OCI-LY3 (cell line): Measurements from ENCODE around the gene EIF2B5.
A peak's percentile ranks its signal among the peaks of the same experiment; 100 is the strongest.

Source experiments
- H2AFZ ChIP-seq: fragments of 200-600, 300-600 bp; shearing (Covaris generic); 2 replicates; pipeline ENCODE4 v1.6.0; 2014; ENCODE audit warnings: antibody characterized with exemption, low read depth, low read length
- H3K27ac ChIP-seq: fragments of 200-600, 300-600 bp; sonication (generic); 2 replicates; pipeline ENCODE4 v1.5.1; 2014; ENCODE audit warnings: mild to moderate bottlenecking, low read length, moderate library complexity, mixed read lengths
- H3K27me3 ChIP-seq: fragments of 200-600, 300-600 bp; sonication (generic); 2 replicates; pipeline ENCODE4 v1.6.1; 2014; ENCODE audit warnings: low read depth, low read length, mixed read lengths
- H3K36me3 ChIP-seq: fragments of 200-600, 300-600 bp; sonication (generic); replicated peaks from 2 replicates; pipeline ENCODE3; 2014; ENCODE audit warnings: low read depth, low read length, mixed read lengths
- H3K4me1 ChIP-seq: fragments of 300-600, 200-600 bp; sonication (generic); 2 replicates; pipeline ENCODE4 v1.6.1; 2014; ENCODE audit warnings: low read length, mixed read lengths
- H3K4me2 ChIP-seq: fragments of 200-600, 300-600 bp; sonication (generic); 2 replicates; pipeline ENCODE4 v1.6.1; 2014; ENCODE audit warnings: low read length, mixed read lengths
- H3K4me3 ChIP-seq: fragments of 300-600, 200-600 bp; sonication (generic); 2 replicates; pipeline ENCODE4 v1.5.1; 2014; ENCODE audit warnings: antibody characterized with exemption, mild to moderate bottlenecking, low read length, moderate library complexity
- H3K79me2 ChIP-seq: fragments of 300-600, 200-600 bp; shearing (Covaris generic); 2 replicates; pipeline ENCODE4 v1.6.1; 2014; ENCODE audit warnings: mild to moderate bottlenecking, low read length, mixed read lengths
- H3K9ac ChIP-seq: fragments of 300-600, 200-600 bp; shearing (Covaris generic); 2 replicates; pipeline ENCODE4 v1.6.0; 2014; ENCODE audit warnings: mild to moderate bottlenecking, low read length, moderate library complexity
- H3K9me3 ChIP-seq: fragments of 200-600, 300-600 bp; shearing (Covaris generic); 2 replicates; pipeline ENCODE4 v1.6.1; 2014; ENCODE audit warnings: low read length, mixed read lengths; ENCODE audit not compliant: insufficient read depth
- H4K20me1 ChIP-seq: fragments of 200-600, 300-600 bp; sonication (generic); 2 replicates; pipeline ENCODE4 v1.6.1; 2016; ENCODE audit warnings: low read length, mixed read lengths; ENCODE audit not compliant: insufficient read depth
- CTCF ChIP-seq: fragments of 200-600, 300-600 bp; sonication (generic); IDR thresholded peaks from 2 replicates; pipeline ENCODE4 v1.5.1; 2014; ENCODE audit warnings: antibody characterized with exemption, low read length, low read depth
- EZH2phosphoT487 ChIP-seq: fragments of 200-600 bp; shearing (Covaris generic); IDR thresholded peaks from 2 replicates; pipeline ENCODE4 v1.6.1; 2018; ENCODE audit warnings: antibody characterized with exemption, mixed run types, low read depth

The EIF2B5 gene

DNA sequence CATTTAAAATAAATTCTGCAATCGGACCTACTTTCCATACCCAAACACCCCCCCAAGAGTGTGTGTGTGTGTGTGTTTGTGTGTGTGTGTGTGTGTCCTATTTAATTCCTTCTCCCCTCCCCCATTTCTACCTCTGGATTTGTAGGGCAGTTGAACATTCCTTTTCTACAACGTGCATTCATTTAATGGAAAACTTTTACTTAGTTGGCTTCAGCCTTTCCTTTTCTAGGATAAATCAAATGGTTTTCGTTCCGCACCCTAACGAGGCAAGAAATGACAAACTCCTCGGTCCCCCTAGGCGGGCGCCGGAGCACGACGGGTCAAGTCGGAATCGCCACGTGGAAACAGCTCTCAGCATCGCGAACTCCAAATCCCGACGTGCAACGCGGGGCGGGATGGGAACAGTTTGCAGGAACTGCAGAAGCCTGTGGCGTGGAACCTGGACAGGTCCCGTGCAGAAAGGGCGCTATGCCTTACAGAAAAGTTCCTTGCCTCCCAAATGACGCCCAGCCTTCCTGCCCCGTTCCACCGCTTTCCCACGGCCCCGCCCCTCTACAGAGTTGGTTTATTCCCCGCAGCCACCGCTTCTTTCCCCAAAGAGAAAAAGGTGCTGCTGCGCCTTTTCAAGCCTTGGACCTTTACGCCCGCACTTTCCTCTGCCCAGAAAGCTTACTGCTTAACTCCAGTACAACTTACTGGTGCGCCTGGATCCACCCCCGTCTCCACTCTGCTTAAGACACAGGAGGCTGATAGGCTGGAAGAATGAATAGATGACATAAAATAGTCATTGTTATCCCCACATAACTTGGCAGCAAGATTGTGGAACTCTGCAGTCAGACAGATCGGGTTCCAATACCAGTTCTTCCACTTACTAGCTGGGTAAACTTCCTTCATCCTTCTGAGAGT, 1.1 kb upstream of the EIF2B5 start:
- Histone ChIP-seq H3K27ac (peak overlapping the region; percentile 44; the same call in 1 of the 2 replicates), H3K4me2 (peak overlapping the region; percentile 95), H3K4me1 (peaks cover 16% of the 10 kb centered on the region), H2AFZ (peak overlapping the region; percentile 85), H3K27me3 (no peaks in the 10 kb centered on the region), H3K4me3 (peak overlapping the region; percentile 94), H3K36me3 (peaks cover 8% of the 10 kb centered on the region), H4K20me1 (no peaks in the 10 kb centered on the region), H3K79me2 (peaks cover 52% of the 10 kb centered on the region), H3K9me3 (no peaks in the 10 kb centered on the region), H3K9ac (peak overlapping the region; percentile 90)
- TF ChIP-seq CTCF (no peak), EZH2phosphoT487 (no peak)

GRCh38 chr3:184134746-184135148, 411 bp upstream of the EIF2B5 start:
- Histone ChIP-seq H3K27me3 (no peaks in the 10 kb centered on the region), H3K9ac (peak overlapping the region; percentile 90), H3K79me2 (peaks cover 52% of the 10 kb centered on the region), H4K20me1 (no peaks in the 10 kb centered on the region), H3K4me1 (peaks cover 16% of the 10 kb centered on the region), H3K4me3 (peak overlapping the region; percentile 94), H2AFZ (peak overlapping the region; percentile 85), H3K4me2 (peak overlapping the region; percentile 95), H3K9me3 (no peaks in the 10 kb centered on the region), H3K27ac (peak overlapping the region; percentile 44), H3K36me3 (peaks cover 8% of the 10 kb centered on the region)
- TF ChIP-seq CTCF (no peak), EZH2phosphoT487 (no peak)

DNA sequence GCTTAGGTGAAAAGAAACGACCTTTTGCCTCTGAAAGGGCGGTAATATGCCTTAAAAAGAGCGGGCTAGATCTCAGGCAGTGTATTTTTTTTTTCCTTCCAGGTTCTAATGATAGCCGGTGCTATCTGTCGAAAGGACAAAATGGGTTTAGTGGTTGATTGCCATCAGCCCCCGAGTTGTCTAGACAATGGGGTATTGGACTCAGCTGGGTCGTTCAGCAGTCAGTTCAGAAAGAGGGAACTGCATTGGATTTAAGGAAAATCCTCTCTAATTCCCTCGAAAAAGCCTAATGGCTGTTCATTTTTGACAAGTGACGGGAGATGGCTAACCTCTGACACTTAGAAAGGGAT, 728 bp downstream of the EIF2B5 start:
- TF ChIP-seq CTCF (no peak), EZH2phosphoT487 (no peak)
- Histone ChIP-seq H3K4me3 (peak overlapping the region; percentile 94), H3K79me2 (peaks cover 60% of the 10 kb centered on the region), H3K36me3 (peaks cover 18% of the 10 kb centered on the region), H3K27ac (peak overlapping the region; percentile 55), H2AFZ (0 out of 2 replicates have a peak overlapping the region, but pooled peaks have one; percentile 85), H3K27me3 (no peaks in the 10 kb centered on the region), H3K9me3 (no peaks in the 10 kb centered on the region), H3K4me2 (peak overlapping the region; percentile 95), H3K4me1 (peaks cover 16% of the 10 kb centered on the region), H4K20me1 (no peaks in the 10 kb centered on the region), H3K9ac (peak overlapping the region; percentile 90)

DNA sequence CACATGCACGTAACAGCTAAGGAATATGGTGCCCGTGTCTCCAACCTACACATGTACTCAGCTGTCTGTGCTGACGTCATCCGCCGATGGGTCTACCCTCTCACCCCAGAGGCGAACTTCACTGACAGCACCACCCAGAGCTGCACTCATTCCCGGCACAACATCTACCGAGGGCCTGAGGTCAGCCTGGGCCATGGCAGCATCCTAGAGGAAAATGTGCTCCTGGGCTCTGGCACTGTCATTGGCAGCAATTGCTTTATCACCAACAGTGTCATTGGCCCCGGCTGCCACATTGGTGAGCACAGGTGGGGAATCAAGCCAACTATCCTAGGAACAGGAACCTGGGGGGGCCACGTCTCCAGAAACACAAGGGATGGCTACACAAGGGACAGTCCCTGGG, 5.3 kb downstream of the EIF2B5 start:
- Histone ChIP-seq H3K4me3 (no peak overlapping the region), H3K4me2 (no peak overlapping the region), H3K27me3 (no peaks in the 10 kb centered on the region), H3K9me3 (no peaks in the 10 kb centered on the region), H3K27ac (no peak overlapping the region), H3K79me2 (peaks cover 42% of the 10 kb centered on the region), H3K4me1 (peaks cover 20% of the 10 kb centered on the region), H2AFZ (no peak overlapping the region), H3K36me3 (peaks cover 58% of the 10 kb centered on the region), H3K9ac (no peak overlapping the region), H4K20me1 (no peaks in the 10 kb centered on the region)
- TF ChIP-seq CTCF (no peak), EZH2phosphoT487 (no peak)
